RWPE1 (cell line): ENCODE data around the gene NIPAL3.

ENCODE experiments used
- CTCF ChIA-PET: fragments of 350-600 bp; sonication (Branson Sonifier 250); formaldehyde crosslinking; extraction: SDS; loops from one replicate; lab custom pipeline; 2021; lab: Yijun Ruan, JAX
- POLR2A ChIA-PET: fragments of 400-600 bp; formaldehyde crosslinking; extraction: SDS; loops from one replicate; lab custom pipeline; 2020; ENCODE audit warnings: antibody characterized with exemption; ENCODE audit not compliant: low non-redundant PET; lab: Yijun Ruan, JAX
- DNase-seq: peaks from one replicate; pipeline ENCODE4 v3.0.0; 2012; ENCODE audit warnings: low spot score
- H3K27ac ChIP-seq: fragments of 450-650 bp; 2 replicates; pipeline ENCODE4 v1.5.1; 2017
- TF ChIP-seq, protein P1 (sequence below): fragments of 450-650 bp; conservative IDR thresholded peaks from 2 replicates; pipeline ENCODE4 v1.5.1; 2017; ENCODE audit warnings: low read depth, mild to moderate bottlenecking

The NIPAL3 gene

DNA sequence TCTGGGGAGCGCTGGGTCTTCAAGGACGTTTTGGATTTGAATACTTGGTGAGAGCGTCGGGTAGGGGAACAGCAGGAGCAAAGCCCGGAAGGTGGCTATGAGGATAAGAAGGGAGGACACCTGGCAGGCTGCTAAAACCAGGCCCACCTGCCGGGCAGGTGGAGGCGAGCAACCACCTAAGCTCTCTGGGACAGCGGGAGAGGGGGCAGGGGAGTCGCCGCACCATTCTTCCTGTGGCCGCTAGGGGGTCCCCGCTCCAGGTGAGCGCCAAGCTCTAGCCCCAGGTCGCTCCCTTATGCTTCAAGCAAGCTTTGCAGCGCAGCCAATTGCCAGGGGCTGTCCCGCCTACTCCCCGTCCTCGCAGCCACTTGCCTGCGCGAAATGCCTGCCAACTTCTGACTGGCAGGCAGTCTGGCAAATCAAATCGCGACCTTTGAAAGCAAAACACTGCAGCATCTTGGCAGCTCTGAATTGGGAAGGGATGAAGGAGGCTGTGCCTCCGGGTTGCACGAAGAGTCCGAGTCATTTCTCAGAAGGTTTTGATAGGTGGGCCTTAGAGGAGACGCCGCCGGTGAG, at the start of gene NIPAL3:
NIPAL3 (plus strand) TSS at position 469 of the 576 bp plus-strand sequence. CDS start 3,746 bp downstream, outside the sequence.
- peak; percentile 96 for DNase-seq
- H3K27ac ChIP-seq = peak within 1 kb of the TSS; percentile 86
- ChIA-PET CTCF (interaction anchor here (0.5 to 1.5 kb wide), 9 partner anchors 20 to 448 kb away, joined by 3 to 9 read pairs (median 4); partner anchors contain the start of gene RCAN3), POLR2A (interaction anchor here (0.6 to 1.0 kb wide), 2 partner anchors 22 to 222 kb away, joined by 3 read pairs; no protein-coding TSS in a partner anchor)
- TF ChIP-seq, protein P1, sequence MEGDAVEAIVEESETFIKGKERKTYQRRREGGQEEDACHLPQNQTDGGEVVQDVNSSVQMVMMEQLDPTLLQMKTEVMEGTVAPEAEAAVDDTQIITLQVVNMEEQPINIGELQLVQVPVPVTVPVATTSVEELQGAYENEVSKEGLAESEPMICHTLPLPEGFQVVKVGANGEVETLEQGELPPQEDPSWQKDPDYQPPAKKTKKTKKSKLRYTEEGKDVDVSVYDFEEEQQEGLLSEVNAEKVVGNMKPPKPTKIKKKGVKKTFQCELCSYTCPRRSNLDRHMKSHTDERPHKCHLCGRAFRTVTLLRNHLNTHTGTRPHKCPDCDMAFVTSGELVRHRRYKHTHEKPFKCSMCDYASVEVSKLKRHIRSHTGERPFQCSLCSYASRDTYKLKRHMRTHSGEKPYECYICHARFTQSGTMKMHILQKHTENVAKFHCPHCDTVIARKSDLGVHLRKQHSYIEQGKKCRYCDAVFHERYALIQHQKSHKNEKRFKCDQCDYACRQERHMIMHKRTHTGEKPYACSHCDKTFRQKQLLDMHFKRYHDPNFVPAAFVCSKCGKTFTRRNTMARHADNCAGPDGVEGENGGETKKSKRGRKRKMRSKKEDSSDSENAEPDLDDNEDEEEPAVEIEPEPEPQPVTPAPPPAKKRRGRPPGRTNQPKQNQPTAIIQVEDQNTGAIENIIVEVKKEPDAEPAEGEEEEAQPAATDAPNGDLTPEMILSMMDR = peak; percentile 92

DNA sequence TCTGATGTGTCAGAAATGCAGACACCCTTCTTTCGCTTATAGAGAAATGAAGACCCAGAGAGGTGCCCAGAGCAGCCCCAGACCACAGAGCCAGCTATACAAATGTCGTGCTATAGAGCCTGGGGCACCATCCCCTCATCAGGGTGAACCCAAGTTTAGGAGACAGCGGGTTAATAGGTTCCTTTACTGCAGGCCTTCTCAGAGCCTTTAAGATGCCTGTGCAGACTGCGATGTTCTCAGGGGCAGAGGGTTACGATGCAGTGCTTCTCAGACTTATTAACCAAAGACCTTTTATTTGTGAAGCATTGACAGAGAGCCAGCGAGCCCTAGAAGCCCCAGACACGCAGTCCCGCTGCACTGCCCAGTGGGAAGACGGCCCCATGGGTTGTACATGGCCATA, 48.9 kb upstream of the NIPAL3 start:
- TF ChIP-seq, protein P1 = no peak
- no peak for DNase-seq
- peak overlapping the region; percentile 4; the same call in 1 of the 2 replicates for H3K27ac ChIP-seq
- ChIA-PET CTCF (no interaction called here), POLR2A (no interaction called here)

DNA sequence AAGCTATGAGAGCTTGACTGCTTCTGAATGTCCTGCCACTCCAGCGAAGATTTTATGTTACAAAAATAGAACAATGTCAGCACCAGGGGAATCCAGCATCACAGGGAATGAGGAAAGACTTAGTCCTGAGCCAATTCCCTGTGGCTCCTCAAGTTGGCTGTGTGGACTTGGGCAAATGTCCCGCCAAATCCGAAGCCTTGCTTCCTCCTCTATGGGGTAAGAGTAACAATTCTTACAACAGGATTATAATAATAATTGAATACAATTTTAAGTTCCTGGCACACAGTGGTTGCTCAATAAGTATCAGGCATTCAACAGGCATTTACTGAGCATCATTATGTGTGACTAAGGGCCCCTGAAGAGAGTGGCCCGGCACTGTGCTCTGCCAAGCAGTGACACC, 46.4 kb upstream of the NIPAL3 start:
- no peak for DNase-seq
- H3K27ac ChIP-seq = no peak overlapping the region
- ChIA-PET CTCF (no interaction called here), POLR2A (no interaction called here)
- TF ChIP-seq, protein P1 = no peak

DNA sequence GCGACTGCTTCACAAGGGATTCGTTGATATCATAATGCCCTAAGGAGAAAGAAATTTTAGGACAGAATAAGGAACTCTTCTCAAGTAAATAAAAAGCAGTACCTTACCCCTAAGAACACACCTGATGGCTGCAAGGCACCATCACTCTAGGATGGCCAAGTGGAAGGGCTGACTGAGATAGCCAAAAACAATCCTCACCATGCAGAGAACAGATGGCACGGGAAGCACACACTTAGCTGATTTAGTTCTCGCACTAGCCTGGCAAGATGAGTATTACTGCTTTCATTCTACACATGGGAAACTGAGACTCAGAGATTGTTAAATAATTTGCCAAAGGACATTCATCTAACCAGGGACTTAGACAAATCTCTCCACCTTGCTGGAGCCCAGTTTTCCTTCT, 45.8 kb upstream of the NIPAL3 start:
- POLR2A ChIA-PET = no interaction called here
- H3K27ac ChIP-seq = no peak overlapping the region
- CTCF ChIA-PET = interaction anchor here (1.0 kb wide), 1 partner anchor 22 kb away, joined by 5 read pairs; no protein-coding TSS in a partner anchor
- TF ChIP-seq, protein P1 = no peak
- no peak for DNase-seq

DNA sequence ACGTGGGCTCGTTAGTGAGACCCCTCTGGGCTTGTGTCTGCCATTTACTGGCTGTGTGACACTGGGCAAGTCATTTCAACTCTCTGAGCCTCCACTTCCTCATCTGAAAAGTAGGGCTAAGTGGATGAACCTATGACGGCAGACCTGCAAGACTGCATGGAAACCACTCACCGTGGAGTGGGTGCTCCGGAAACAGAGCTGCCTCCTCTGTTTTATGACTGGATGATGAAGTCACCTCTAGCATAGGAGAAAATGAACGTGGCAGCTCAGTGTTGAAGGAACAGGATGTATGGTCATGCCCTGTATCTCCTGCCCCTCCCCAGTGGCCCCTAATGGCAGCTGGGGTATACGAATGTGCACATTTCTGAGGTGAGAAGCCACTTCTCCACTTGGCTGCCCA, 42.6 kb upstream of the NIPAL3 start:
- TF ChIP-seq, protein P1 = no peak
- ChIA-PET POLR2A (no interaction called here), CTCF (interaction anchor here (0.7 kb wide), 1 partner anchor 49 kb away, joined by 3 read pairs; no protein-coding TSS in a partner anchor)
- DNase-seq = no peak
- H3K27ac ChIP-seq = peak overlapping the region; percentile 93

DNA sequence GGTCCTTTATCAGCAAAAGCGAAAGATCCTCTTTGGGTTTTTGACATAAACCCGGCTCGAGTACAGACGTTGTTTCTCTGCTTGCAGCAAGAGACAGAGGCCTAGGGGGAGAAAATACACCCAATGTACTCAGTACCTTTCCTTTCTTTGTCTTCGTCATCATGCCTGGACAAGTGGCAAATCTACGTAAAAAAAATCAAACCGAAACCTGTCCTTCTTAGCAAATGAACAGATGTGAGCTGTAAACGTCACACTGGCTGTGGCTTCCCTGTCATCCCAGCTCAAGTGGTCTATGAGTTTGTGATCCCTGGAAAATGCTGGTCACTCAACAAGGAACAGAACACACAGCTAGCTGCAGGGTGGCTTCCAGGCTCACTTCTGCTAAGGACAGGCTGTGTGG, 41.9 kb upstream of the NIPAL3 start:
- ChIA-PET CTCF (interaction anchor here (0.7 to 1.0 kb wide), 2 partner anchors 17 to 49 kb away, joined by 3 read pairs; no protein-coding TSS in a partner anchor), POLR2A (interaction anchor here (0.5 kb wide), 1 partner anchor 17 kb away, joined by 3 read pairs; no protein-coding TSS in a partner anchor)
- H3K27ac ChIP-seq = peak overlapping the region; percentile 93
- TF ChIP-seq, protein P1 = no peak
- no peak for DNase-seq
